ENCODE data around the gene SLC26A2.
A peak's percentile ranks its signal among the peaks of the same experiment; 100 is the strongest.

Gene SLC26A2

DNA sequence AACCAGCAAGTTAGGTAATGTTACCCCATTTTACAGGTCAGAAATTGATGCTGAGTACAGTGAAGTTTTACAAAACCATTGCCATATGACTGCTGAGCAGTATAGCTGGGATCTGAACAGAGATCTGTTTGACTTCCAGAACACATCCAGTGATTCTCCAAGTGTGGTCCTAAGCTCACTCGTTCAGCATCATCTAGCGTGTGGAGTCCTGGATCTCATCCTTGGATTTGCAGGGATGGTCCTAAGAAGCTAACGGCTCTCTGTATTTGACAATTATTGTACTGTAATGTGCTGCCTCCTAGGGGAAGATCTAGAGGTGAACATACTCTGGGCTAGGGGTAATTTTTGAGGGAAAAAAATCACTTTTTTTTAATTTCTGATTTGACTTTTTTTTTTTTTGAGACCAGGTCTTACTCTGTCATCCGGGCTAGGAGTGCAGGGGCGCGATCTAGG lies 1.4 kb downstream of the SLC26A2 start:
- no peak for DNase-seq (ENCODE audit: low read depth in 2 of 2)

DNA sequence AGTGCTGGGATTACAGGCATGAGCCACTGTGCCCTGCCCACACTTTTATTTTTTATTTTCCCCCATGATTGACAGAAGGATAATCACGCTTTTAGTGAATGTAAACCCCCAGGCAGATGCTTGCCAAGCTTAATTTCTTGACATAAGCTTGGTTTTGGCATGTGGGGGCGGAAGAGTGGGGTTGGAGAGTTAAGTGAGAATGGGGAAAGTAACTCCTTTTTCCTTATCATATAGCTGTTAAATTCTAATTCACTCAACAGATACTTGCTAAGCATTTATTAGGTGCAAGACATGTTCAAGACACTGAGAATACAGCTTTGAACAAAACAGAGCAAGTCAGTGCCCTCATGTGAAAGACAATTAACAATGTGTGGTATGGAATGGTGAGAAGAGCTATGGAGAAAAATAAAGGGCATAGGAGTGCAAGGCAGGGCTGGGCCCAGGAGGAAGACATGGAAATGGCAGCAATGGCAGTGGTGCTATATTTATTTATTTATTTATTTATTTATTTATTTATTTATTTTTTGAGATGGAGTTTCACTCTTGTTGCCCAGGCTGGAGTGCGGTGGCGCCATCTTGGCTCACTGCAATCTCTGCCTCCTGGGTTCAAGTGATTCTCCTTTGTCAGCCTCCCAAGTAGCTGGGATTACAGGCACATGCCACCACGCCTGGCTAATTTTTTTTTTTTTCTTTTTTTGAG lies 2.2 kb downstream of the SLC26A2 start:
- no peak for DNase-seq (ENCODE audit: low read depth in 2 of 2)

DNA sequence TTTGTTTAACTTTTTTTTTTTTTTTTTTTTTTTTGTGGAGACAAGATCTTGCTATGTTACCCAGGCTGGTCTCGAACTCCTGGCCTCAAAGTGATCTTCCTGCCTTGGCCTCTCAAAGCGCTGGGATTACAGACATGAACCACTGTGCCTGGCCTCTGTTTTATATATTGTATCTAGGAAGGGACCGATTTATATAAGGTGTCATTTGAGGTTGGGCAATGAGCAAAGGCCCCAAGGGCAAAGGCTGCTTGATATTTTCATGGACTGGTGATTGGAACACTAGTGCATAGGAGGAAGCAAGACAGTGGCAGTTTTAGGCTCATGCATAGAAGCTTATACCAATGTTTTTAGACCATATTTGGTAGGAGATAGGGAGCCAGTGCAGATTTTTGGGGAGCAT lies 3.2 kb downstream of the SLC26A2 start:
- no peak for DNase-seq (ENCODE audit: low read depth in 2 of 2)

DNA sequence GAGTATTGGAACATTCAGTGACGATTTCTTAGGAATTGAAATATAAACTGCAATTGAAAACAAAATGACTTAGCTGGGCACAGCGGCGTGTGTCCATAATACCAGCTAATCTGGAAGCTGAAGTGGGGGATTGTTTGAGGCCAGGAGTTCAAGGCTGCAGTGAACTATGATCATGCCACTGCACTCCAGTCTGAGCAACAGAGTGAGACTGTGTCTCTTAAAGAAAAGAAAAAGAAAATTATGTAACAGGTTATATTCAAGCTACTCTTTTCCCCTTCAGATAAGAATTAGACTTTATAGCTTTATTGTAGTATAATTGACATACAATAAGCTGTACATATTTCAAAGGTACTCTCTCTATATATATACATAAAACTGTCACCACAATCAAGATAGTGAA lies 6.4 kb downstream of the SLC26A2 start:
- DNase-seq (ENCODE audit: low read depth in 2 of 2): no peak

DNA sequence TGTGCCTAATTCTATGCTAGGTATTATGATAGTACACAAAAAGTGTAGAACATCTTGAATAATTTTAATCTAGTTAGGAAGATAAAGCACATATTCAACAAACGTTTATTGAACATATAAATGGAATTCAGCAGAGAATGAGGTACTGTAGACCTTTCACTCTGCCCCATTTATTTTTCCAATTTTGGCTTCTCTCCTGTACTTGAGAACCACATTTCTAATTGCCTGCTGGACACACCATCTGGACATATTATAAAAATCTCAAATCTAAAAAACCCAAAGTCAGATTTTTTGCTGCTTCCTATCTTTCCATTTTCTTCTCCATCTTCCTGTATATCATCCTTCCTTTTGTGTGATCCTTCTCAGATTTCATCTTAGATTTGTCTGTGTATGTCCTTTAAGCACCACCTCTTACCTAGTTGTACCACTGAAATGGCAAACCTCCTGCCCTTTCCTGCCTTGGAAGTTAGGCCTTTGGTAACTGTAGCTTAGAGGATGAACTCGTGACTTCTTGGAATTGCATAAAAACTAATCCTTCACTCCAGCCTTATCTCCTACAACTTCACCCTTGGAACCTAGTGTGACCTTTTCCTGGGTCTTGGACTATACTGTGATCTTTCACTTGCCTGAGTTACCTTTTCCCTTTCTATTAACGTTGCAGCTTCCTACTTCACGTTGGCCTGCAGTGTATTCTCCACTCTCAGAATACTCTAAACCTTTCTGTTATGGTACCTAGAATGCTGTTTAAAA lies 8.8 kb downstream of the SLC26A2 start:
- no peak for DNase-seq (ENCODE audit: low read depth in 2 of 2)

DNA sequence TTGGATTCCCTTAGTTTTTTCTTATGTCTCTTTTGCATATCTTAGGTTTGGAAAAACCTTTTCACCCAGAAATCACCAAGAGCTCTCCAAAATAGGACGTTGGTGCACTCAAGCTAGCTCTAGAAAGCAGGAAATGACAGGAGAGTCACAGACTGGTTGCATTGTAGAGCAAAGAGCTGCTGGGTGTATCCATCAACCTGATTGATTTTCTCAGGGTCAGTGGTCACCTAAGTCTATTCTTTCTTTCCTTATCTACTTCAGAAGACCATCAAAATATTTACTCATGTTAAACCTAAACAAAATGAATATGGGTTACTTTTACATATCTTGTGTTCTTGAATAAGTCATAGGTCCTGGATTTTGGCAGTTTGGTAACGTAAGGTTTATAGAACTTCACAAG lies 14.9 kb downstream of the SLC26A2 start:
- DNase-seq (ENCODE audit: low read depth in 2 of 2): no peak

DNA sequence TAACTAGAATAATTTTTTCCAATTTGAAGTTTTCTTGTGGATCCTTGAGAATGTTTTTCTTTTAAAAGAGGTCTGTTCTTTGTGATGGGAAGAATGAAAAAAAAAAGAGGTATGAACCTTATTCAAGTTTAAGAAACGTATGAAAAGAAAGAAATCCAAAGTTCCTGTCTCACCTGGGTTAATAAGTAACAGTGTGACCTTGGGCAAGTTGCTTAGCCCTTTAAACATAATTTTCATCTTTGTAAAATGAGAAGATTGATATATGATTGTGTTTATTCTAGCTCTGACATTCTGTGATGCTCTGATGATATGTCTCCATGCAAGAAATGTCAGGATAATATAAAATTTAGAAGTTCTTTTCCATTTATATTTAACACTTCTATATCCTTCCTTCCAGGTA lies 19.3 kb downstream of the SLC26A2 start:
- DNase-seq (ENCODE audit: low read depth in 2 of 2): no peak

DNA sequence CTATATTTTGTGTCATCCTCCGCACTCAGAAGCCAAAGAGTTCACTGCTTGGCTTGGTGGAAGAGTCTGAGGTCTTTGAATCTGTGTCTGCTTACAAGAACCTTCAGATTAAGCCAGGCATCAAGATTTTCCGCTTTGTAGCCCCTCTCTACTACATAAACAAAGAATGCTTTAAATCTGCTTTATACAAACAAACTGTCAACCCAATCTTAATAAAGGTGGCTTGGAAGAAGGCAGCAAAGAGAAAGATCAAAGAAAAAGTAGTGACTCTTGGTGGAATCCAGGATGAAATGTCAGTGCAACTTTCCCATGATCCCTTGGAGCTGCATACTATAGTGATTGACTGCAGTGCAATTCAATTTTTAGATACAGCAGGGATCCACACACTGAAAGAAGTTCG lies 20.6 kb downstream of the SLC26A2 start:
- no peak for DNase-seq (ENCODE audit: low read depth in 2 of 2)

DNA sequence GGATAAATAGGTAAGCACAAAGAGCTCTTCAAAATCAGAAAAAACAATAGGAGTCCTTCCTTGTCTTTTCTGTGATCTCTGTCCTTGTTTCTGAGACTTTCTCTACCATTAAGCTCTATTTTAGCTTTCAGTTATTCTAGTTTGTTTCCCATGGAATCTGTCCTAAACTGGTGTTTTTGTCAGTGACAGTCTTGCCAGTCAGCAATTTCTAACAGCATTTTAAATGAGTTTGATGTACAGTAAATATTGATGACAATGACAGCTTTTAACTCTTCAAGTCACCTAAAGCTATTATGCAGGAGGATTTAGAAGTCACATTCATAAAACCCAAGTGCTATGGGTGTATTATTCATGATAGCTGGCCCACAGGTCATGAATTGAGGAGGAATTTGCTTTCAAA lies 21.9 kb downstream of the SLC26A2 start:
- no peak for DNase-seq (ENCODE audit: low read depth in 2 of 2)

DNA sequence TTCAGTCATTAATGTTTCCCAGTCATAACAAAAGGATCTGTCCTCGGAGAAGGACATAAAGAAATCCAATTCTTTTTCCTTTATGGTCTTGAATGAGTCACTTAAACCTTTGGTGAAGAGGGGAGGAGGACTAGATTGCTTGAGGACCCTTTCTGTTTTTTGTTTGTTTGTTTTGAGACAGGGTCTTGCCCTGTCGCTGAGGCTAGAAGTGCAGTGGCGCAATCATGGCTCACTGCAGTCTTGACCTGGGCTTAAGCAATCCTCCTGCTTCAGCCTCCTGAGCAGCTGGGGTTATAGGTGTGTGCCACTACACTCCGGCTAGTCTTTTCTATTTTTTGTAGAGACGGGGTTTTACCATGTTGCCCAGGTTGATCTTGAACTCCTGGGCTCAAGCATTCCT lies 27.6 kb downstream of the SLC26A2 start:
- no peak for DNase-seq (ENCODE audit: low read depth in 2 of 2)

DNA sequence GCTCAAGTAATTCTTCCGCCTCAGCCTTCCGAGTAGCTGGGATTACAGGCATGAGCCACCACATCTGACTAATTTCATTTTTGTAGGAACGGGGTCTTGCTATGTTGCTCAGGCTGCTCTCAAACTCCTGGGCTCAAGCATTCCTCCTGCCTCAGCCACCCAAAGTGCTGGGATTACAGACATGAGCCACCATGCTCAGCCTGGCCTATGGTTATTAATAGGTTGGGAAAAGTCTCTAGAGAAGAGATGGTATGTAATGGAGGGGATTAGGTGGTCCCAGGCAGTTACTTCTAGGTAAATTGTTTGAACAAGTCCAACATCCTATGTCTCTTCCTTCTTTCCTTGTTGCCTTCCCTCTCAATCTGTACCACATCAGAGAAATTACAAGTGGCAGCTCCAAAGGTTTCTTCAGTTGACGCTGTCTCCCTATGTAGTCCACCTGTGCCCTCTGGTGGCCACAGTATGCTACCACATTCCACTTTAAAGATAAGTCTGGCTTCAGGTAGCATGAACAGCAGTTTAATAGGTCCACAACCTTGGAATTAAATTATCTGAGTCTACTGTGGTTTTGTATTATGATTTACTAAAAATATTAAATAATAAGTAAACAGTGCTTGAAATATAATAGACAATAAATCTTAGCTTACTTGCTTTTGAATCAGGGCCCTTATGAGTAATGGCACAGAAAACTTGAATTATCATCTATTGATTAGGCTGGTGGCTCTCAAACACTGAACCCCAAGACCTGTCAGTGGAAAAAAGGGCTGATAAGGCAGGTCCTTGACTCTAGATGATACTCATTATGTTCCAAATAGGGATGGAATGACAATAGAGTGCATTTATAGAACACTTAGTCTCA lies 30.2 kb downstream of the SLC26A2 start:
- DNase-seq (ENCODE audit: low read depth in 2 of 2): peak in 1 of 2 donors; percentile 51

DNA sequence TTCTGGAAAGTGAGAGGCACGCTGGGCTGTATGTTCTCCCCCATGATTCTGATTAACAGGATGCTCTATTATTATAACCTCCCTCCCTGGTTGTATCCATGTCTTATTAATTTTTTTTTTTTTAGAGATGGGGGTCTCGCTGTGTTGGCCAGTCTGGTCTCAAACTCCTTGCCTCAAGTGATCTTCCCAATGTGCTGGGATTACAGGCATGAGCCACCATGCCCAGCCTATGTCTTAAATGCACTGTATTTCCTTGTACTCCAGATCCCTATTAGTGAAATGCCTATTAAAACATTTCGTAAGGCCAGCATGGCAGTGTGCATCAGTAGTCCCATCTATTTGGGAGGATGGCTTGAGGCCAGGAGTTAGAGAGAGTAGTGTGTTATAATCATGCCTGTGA lies 32.9 kb downstream of the SLC26A2 start:
- no peak for DNase-seq (ENCODE audit: low read depth in 2 of 2)

DNA sequence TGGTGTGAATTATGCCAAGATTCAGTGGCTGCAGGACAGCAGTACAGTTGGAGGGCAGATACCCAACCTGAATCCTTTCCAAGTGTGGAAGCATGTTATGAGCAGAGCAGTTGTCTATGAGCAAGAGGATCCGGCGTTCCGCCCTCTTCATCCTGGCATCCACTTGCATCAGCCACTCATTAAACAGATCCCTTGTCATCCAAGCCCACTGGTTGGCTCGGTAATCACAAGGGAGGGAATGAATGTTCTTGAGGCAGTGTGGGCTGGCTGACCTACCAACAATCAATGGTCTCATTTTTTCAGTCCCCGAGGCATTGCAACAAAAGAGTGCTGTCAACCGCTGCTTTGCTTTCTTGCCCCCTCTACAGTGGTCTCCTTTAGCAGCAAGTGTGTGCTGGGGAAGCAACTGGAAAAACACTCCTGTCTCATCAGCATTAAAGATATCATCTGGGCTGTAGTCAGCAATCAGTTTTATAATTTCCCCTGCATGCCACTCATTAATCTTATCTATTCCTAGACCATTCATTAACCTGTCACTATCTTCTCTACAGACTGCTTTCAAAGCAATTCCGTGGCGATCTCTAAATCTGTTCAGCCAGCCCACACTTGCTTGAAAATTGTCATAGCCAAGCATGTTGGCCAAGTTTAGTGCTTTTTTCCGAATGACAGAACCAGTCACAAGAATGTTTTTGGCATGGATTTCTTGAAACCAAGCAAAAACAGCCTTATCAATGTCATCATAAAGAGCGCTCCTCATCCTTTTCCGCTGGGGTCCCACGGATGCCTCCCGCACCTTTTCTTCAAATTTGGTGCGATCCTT lies 35.0 kb downstream of the SLC26A2 start:
- DNase-seq (ENCODE audit: low read depth in 2 of 2): no peak

DNA sequence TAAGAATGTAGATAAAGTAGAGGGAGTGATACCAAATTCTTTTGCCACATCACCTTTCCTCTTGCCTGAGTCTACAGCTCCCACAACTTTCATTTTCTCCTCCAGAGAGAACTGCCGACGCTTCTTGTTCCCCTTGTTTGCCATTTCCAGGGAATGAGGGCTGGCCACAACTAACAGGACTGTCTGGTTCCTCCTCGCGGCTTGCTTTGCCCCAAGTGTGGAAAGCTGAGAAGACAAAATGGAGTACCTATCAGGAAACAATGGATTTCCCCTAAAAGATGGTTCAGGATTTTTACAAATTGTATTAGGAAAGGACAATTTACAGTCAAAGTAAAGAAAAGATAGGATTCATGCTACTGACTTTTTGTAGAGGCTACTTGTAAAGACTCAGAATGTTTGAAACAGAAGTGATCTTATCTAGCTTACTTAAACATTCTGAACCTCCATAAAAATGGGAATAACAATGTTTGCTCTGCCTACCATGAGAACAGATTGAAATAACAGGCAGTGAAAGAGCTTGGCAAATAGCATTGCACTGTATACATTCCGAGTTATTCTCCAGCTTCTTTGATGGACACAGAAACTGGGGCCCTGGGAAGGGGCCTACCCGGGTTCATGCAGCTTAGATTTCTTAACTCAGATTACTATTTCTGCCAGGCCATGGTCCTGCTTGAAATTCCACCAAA lies 35.8 kb downstream of the SLC26A2 start:
- DNase-seq (ENCODE audit: low read depth in 2 of 2): no peak

DNA sequence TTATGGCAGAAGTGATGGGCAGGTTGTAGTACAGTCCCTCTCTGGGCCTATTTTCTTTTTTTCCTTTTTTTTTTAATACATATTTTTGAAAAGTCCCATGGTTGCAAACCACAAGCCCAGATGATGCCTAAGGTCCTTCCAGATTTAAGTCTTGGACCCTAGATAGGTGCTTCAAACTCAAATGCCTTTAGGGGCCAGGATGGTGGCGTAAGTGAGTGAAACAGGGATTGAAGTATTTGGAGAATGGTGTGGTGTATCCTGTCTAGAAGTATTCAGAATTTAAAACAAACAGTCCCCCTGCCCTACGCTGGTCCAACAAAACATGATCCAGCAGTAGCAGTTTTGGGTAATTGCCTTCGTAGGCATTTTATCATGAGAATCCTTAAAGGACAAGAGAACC lies 37.7 kb downstream of the SLC26A2 start:
- DNase-seq (ENCODE audit: low read depth in 2 of 2): no peak

DNA sequence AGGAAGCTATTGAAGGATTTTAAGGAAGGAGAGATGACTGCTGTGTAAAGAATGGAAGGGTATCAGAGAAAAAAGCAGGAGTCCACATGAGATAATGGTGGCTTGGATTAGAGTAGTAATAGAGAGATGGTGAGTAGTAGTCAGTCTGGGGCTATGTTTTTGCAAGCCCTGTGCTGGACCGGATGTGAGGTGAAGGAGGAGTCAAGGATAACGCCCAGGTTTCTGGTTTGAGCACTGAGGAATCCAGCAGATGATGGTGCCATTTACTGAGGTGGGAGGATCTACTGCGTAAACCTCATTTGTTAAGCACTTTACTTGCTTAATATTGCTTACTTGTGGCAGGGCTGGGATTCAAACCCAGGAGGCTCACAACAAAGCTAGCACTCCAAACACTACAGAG lies 38.8 kb downstream of the SLC26A2 start:
- no peak for DNase-seq (ENCODE audit: low read depth in 2 of 2)

DNA sequence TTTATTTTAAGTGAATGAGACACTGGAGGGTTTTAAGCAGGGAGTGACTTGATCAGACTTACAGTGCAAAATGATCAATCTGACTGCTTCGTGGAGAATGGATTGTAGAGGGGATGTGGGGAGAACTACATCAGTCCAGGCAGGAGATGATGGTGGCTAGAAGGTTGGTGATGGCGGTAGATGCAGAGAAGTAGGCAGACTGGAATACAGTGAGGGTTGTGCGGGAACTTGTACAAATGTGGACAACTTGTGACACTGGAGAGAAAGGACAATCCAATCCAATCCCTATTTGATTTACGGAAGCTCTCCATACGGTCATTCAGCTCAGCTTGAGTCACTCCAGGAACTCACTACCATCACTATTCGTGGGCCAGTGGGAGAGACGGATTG lies 39.3 kb downstream of the SLC26A2 start:
- no peak for DNase-seq (ENCODE audit: low read depth in 2 of 2)

DNA sequence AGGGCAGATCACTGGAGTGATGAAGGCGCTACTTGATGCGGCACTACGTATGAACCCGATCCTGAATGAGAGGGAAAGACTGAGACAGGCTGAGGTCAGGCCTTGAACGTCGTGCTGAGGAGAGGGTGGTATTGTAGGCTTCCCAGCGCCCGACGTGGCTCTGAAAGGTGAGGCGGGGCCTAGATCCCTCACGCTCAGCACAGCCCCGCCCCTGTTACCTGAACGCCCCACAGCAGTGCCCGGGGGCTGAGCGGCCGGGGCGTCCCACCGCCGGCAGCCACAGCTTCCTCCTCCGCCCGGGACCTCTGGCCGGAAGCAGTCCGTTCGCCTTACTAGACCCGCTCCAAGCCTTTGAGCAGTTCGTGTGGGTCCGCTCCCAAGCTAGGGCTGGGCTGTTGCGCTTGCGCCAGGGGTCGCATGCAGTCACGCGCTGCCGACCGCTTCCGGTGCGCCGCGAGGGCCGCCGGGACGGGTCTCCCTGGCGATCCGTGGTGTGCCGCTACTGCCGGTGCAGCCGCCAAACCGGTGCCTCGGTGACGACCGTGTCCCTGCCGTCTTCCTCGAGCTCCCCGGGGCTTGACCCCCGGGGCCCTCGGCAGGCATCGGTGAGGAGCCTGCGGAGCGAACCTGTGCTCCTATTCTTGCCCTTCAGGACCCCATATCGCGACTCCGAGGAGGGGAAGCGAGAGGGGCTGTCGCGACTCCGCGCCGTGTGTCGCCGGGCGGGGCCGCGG lies 39.9 kb downstream of the SLC26A2 start, which contains the start of the genes HMGXB3 and TIGD6:
Gene HMGXB3, plus strand, starts transcription at position 484 of the 734 bp plus-strand sequence. CDS start 4,114 bp downstream, outside the sequence.
Gene TIGD6, minus strand, starts transcription at position 399 of the 734 bp plus-strand sequence. CDS start 4,306 bp downstream, outside the sequence.
- DNase-seq (ENCODE audit: low read depth in 2 of 2): peak; percentile 82 to 87

DNA sequence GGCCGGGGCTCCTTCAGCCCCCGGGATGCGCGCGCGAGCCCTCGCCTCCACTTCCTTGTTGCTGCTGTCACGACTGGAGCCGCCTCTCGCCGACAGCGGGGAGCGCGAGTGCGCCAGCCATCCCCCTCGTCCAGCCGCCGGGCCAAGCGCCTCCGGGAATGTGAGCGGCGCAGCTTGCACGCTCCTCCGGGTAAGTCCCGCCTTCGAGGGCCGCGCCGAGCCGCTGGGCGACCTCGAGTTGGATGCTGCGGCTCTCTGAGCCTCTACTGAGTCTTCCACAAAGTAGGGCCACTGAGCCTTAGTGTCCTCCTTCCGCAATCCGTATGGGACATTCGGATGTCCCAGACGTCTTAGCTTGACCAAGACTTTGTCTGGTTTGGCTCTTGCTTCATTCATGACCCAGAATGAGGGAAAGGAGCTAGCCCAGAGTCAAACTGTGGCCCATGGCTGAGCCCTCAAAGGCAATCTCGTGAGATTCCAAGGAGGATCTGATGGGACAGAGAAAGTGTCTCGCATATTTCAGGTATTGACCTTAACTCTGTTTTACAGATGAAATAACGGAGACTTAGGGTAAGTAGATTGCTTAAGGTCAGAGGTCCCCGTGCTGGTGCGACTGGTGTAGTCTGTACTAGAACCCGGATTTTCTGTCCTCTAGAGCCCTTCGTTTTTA lies 40.6 kb downstream of the SLC26A2 start:
- DNase-seq (ENCODE audit: low read depth in 2 of 2): peak in 1 of 2 donors; percentile 16

All from stimulated activated CD4-positive, alpha-beta T cell treated with anti-CD3 and anti-CD28 coated beads, Interleukin-15, amount 100 ng/mL, for 48 hours (primary cell).